ENCODE results near the gene KLRG1. TPM values are rescaled to one million over a fixed set of nuclear protein-coding genes. Genes with fewer than 3 reads are reported as not detected.

The KLRG1 gene
- 1 to 10 TPM in 1 of 2 donors, under 1 TPM in 1; 0.54 to 1.0 TPM for total RNA-seq

DNA sequence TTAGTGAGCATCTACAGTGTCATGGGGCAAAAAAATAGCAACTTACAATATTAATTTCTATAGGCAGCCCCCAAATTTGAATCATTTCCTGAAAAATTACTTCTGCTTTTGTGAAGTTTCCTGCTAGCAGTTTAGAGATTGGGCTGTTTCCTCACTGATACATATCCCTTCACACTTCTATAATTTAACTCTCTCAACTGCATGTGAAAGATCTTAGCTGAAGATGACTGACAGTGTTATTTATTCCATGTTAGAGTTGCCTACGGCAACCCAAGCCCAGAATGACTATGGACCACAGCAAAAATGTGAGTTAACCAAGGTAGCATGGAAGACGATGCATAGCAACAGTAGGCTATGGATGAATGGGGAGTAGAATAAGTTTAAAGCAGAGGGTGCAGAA lies at the start of gene KLRG1:
Gene KLRG1, plus strand, starts transcription at position 134 of the 400 bp plus-strand sequence. Its CDS starts 90 bp downstream, at position 224.
- no peak within 1 kb of the TSS for H3K4me3 ChIP-seq
- intact Hi-C loops (cut with DNase I) = no loop called here
- DNase-seq = no peak

DNA sequence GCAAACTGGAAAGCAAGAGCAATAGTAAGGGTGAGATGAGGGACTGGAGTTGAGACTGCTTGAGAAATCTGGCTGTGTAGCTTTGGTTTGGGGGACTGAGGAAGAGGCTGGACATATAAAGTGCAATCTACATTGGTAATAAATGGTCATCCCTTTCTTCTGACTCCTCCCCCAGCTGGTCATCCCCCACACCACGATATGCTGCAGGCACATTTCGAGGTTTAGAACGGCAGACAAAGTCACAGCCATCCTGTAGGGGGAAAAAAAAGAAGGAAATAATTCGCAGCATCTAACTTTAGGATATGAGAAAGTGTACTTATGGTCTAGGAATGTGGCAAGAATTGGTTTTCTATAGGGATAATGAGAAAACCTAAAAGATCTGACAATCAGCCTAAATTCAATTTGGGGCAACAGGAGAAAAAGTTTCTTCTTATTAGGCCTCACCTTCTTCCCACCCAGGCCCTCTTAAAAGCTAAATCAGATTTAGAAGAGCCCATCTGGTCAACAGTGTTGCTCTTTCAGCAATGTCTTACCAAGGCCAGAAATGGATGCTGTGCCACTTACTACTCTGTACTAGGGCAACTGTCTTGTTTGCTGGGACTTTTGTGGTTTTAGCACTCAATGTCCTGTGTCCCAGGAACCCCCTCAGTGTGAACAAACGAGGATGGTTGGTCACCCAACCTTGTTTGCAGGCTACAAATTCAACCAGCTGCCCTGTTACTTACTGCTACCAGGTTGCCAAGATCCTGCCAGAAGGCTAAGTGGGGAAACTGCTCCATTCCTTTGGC lies 47.5 kb upstream of the KLRG1 start:
- Histone ChIP-seq H3K27me3 (no peaks in the 10 kb centered on the region), H3K36me3 (peaks cover 6% of the 10 kb centered on the region), H3K9ac (ENCODE audit: low read depth in 2 of 2, low read length in 2 of 2) (no peak overlapping the region), H3K27ac (no peak overlapping the region), H3K4me3 (no peak overlapping the region), H3K9me3 (no peaks in the 10 kb centered on the region), H3K4me1 (no peaks in the 10 kb centered on the region)
- intact Hi-C loops (cut with DNase I) = no loop called here
- TF ChIP-seq, protein P1, sequence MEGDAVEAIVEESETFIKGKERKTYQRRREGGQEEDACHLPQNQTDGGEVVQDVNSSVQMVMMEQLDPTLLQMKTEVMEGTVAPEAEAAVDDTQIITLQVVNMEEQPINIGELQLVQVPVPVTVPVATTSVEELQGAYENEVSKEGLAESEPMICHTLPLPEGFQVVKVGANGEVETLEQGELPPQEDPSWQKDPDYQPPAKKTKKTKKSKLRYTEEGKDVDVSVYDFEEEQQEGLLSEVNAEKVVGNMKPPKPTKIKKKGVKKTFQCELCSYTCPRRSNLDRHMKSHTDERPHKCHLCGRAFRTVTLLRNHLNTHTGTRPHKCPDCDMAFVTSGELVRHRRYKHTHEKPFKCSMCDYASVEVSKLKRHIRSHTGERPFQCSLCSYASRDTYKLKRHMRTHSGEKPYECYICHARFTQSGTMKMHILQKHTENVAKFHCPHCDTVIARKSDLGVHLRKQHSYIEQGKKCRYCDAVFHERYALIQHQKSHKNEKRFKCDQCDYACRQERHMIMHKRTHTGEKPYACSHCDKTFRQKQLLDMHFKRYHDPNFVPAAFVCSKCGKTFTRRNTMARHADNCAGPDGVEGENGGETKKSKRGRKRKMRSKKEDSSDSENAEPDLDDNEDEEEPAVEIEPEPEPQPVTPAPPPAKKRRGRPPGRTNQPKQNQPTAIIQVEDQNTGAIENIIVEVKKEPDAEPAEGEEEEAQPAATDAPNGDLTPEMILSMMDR (IDR thresholded peaks at IDR 0.05) = no peak
- DNase-seq = no peak

More for the DNA sequence above, at the start of gene KLRG1:
- H3K4me1 ChIP-seq = no peaks in the 10 kb centered on the region
- no peaks in the 10 kb centered on the region for H3K36me3 ChIP-seq
- H3K27me3 ChIP-seq = no peaks in the 10 kb centered on the region
- H3K27ac ChIP-seq = no peak within 1 kb of the TSS
- TF ChIP-seq, protein P1 (IDR thresholded peaks at IDR 0.05) = no peak
- H3K9me3 ChIP-seq = no peaks in the 10 kb centered on the region
- H3K9ac ChIP-seq (ENCODE audit: low read depth in 2 of 2, low read length in 2 of 2) = no peak within 1 kb of the TSS

DNA sequence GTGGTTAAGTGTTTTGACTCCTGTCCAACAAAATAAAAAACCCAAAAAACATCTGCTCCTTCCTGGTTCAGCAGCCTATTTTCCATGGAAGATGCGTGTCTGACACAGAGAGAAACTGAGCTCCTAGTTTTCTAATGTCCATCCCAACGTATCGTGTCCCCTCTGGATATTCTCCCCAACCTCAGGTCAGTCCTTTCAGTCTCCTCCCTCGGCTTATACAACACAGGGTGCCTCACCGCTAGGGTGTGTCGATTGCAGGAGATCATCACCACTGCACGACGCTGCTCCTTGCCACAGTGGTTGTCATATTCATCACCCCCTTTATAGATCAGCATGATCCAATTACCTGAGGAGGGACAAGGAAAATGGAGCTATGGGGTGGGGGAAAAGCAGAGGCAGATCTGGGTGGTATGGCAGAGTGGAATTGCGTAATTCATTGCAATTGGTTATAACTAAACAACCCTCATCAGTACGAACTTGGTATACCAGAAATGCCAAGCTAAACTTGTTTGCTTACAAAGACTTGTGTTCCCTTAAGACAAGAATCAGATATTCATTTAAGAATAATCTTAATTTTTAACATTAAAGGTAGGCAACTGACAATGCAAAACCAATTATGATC lies 45.7 kb upstream of the KLRG1 start:
- Histone ChIP-seq H3K9ac (ENCODE audit: low read depth in 2 of 2, low read length in 2 of 2) (no peak overlapping the region), H3K9me3 (no peaks in the 10 kb centered on the region), H3K4me3 (no peak overlapping the region), H3K27ac (no peak overlapping the region), H3K36me3 (peaks cover 6% of the 10 kb centered on the region), H3K4me1 (peaks cover 8% of the 10 kb centered on the region), H3K27me3 (no peaks in the 10 kb centered on the region)
- intact Hi-C loops (cut with DNase I) = no loop called here
- DNase-seq = no peak
- TF ChIP-seq, protein P1 (IDR thresholded peaks at IDR 0.05) = no peak

DNA sequence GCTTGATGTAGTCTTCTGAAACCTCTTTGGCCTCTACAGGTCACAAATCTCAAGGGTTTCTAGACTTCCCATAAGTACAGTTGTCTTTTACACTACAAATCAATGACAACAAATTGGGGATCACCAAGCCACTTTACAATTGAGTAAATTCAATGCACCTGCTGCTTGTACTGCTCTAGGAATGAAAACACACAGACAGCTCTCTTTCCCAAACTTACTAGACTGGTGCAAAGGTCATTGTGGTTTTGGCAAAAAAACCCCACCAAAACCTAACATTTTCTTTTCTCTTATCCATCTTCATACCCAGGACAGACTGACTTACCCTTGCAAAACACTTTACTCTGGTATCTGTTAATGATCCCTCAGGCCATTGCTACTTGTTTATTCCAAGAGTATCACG lies 42.6 kb upstream of the KLRG1 start:
- Histone ChIP-seq H3K4me1 (peaks cover 8% of the 10 kb centered on the region), H3K36me3 (peaks cover 6% of the 10 kb centered on the region), H3K9me3 (no peaks in the 10 kb centered on the region), H3K4me3 (no peak overlapping the region), H3K9ac (ENCODE audit: low read depth in 2 of 2, low read length in 2 of 2) (no peak overlapping the region), H3K27ac (no peak overlapping the region), H3K27me3 (no peaks in the 10 kb centered on the region)
- DNase-seq = no peak
- intact Hi-C loops (cut with DNase I) = no loop called here
- TF ChIP-seq, protein P1 (IDR thresholded peaks at IDR 0.05) = no peak

DNA sequence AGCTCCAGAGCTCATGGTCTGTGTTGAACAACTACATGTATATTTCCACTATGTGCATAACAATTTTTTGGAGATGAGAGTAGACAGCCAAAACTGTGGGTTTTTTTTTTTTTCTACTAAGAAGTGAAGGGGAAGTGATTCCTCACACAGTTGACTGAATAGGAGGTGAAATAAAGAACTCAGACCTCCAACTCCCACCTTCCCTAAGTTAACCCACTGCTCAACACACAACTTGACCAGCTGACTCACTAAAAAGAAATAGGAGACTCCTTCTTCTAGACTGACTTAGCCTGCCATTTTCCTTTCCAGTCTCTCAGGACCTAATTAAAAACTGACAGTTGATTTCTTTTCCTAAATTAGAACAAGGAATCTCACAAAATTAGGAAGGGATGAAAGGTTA lies 41.6 kb upstream of the KLRG1 start:
- intact Hi-C loops (cut with DNase I) = no loop called here
- no peak for DNase-seq
- H3K36me3 ChIP-seq = peaks cover 6% of the 10 kb centered on the region
- H3K27me3 ChIP-seq = no peaks in the 10 kb centered on the region
- TF ChIP-seq, protein P1 (IDR thresholded peaks at IDR 0.05) = no peak
- no peak overlapping the region for H3K4me3 ChIP-seq
- H3K9me3 ChIP-seq = no peaks in the 10 kb centered on the region
- H3K9ac ChIP-seq (ENCODE audit: low read depth in 2 of 2, low read length in 2 of 2) = no peak overlapping the region
- H3K4me1 ChIP-seq = peaks cover 8% of the 10 kb centered on the region
- no peak overlapping the region for H3K27ac ChIP-seq
